Panc1 (cell line): ENCODE data around the gene ERICH6B. TPM values are rescaled to one million over a fixed set of nuclear protein-coding genes. Genes with fewer than 3 reads are reported as not detected.

Experiments used
- ATAC-seq: fragments of 200-7000 bp; cut with Tn5 transposase; 2 replicates; pipeline ENCODE4 v1.9.1; 2020; ENCODE audit warnings: mild to moderate bottlenecking, moderate library complexity
- BruUV-seq: library from RNA; stranded (reverse); fragments of 400-500 nt; replicated peaks from 2 replicates; lab custom pipeline; 2021; lab: Mats Ljungman, UMichigan
- CTCF ChIA-PET: fragments of 300-600 bp; sonication (Branson Sonifier 250); formaldehyde crosslinking; loops from one replicate; lab custom pipeline; 2022; ENCODE audit warnings: antibody characterized with exemption; lab: Charles Lee
- POLR2A ChIA-PET: fragments of 300-600 bp; sonication (Branson Sonifier 250); formaldehyde crosslinking; loops from one replicate; lab custom pipeline; 2022; ENCODE audit warnings: antibody characterized with exemption; lab: Charles Lee
- DNase-seq: peaks from one replicate; pipeline ENCODE4 v3.0.0-alpha.2; 2010; ENCODE audit warnings: low read depth, low spot score
- H3K27ac ChIP-seq: 2 replicates; pipeline ENCODE4 v1.5.1; 2011; ENCODE audit warnings: mild to moderate bottlenecking, low read length, inconsistent platforms
- H3K27me3 ChIP-seq: fragments of 200-500 bp; sonication (Bioruptor generic); 2 replicates; pipeline ENCODE4 v1.6.0; 2014; ENCODE audit warnings: low read length, inconsistent platforms; ENCODE audit not compliant: control insufficient read depth, insufficient read depth
- H3K36me3 ChIP-seq: fragments of 200-500 bp; sonication (Bioruptor generic); 2 replicates; pipeline ENCODE4 v1.5.1; 2014; ENCODE audit warnings: inconsistent platforms, mild to moderate bottlenecking, low read length, moderate library complexity; ENCODE audit not compliant: control insufficient read depth, insufficient read depth
- H3K4me1 ChIP-seq: 2 replicates; pipeline ENCODE4 v1.5.1; 2011; ENCODE audit warnings: inconsistent platforms, mild to moderate bottlenecking, low read length, moderate library complexity; ENCODE audit not compliant: control insufficient read depth, insufficient read depth
- H3K4me3 ChIP-seq, 2 experiments: 2 replicates each; pipeline ENCODE4 v1.5.1; 2011 to 2012; ENCODE audit warnings: low read depth in 2 of 2, low read length in 2 of 2, mild to moderate bottlenecking in 2 of 2, inconsistent platforms in 1 of 2, moderate library complexity in 1 of 2
- H3K9me3 ChIP-seq: fragments of 200-500 bp; sonication (Bioruptor generic); 2 replicates; pipeline ENCODE4 v1.5.1; 2014; ENCODE audit warnings: low read depth, mild to moderate bottlenecking, inconsistent platforms, low read length, moderate library complexity; ENCODE audit not compliant: control insufficient read depth, insufficient read depth
- POLR2AphosphoS5 ChIP-seq: IDR thresholded peaks from 2 replicates; pipeline ENCODE4 v1.6.1; 2012; ENCODE audit warnings: mild to moderate bottlenecking, low read depth, low read length, moderate library complexity
- SIN3A ChIP-seq: IDR thresholded peaks from 2 replicates; pipeline ENCODE4 v1.6.1; 2012; ENCODE audit warnings: low read depth, mild to moderate bottlenecking, low read length, moderate library complexity, borderline replicate concordance; ENCODE audit not compliant: insufficient read depth
- TCF7L2 ChIP-seq: IDR thresholded peaks from 2 replicates; pipeline ENCODE4 v1.6.1; 2011; ENCODE audit warnings: mild to moderate bottlenecking, low read depth, low read length, inconsistent platforms
- in situ Hi-C: cut with HindIII; loops from 2 replicates; pipeline ENCODE4 v1.10.0; 2016; ENCODE audit warnings: low sequenced_read_pairs, low pct_unique_long_range_greater_than_20kb
- intact Hi-C: fragments of 100-400 bp; cut with micrococcal nuclease; formaldehyde crosslinking; loops from one replicate; pipeline ENCODE4 v1.10.0; 2022; ENCODE audit not compliant: unreplicated experiment
- total RNA-seq: library from RNA; stranded (reverse); gene quantifications from one replicate; pipeline ENCODE4 v1.2.1, GENCODE V29; 2021; ENCODE audit not compliant: unreplicated experiment
- TF ChIP-seq, protein P1 (sequence below), 2 experiments: IDR thresholded peaks; 2 replicates each; pipeline ENCODE4 v1.6.1; 2011 to 2012; ENCODE audit warnings: low read depth in 2 of 2, control low read depth in 1 of 2, low read length in 1 of 2, mild to moderate bottlenecking in 1 of 2, moderate library complexity in 1 of 2; ENCODE audit not compliant: insufficient read depth in 1 of 2
- TF ChIP-seq, protein P2 (sequence below): fragments of 450-650 bp; IDR thresholded peaks from 2 replicates; pipeline ENCODE4 v1.5.1; 2017; ENCODE audit warnings: mild to moderate bottlenecking

ERICH6B gene
- total RNA-seq, 1 experiment from 2014 or later: not detected

- TF ChIP-seq, protein P1, sequence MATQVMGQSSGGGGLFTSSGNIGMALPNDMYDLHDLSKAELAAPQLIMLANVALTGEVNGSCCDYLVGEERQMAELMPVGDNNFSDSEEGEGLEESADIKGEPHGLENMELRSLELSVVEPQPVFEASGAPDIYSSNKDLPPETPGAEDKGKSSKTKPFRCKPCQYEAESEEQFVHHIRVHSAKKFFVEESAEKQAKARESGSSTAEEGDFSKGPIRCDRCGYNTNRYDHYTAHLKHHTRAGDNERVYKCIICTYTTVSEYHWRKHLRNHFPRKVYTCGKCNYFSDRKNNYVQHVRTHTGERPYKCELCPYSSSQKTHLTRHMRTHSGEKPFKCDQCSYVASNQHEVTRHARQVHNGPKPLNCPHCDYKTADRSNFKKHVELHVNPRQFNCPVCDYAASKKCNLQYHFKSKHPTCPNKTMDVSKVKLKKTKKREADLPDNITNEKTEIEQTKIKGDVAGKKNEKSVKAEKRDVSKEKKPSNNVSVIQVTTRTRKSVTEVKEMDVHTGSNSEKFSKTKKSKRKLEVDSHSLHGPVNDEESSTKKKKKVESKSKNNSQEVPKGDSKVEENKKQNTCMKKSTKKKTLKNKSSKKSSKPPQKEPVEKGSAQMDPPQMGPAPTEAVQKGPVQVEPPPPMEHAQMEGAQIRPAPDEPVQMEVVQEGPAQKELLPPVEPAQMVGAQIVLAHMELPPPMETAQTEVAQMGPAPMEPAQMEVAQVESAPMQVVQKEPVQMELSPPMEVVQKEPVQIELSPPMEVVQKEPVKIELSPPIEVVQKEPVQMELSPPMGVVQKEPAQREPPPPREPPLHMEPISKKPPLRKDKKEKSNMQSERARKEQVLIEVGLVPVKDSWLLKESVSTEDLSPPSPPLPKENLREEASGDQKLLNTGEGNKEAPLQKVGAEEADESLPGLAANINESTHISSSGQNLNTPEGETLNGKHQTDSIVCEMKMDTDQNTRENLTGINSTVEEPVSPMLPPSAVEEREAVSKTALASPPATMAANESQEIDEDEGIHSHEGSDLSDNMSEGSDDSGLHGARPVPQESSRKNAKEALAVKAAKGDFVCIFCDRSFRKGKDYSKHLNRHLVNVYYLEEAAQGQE (IDR thresholded peaks at IDR 0.05; ENCODE audit: insufficient read depth in 1 of 2, low read depth in 2 of 2, low read length in 1 of 2): no peak
- TF ChIP-seq POLR2AphosphoS5: no peak
- TF ChIP-seq SIN3A: no peak
- no peak for TF ChIP-seq TCF7L2
- TF ChIP-seq, protein P2, sequence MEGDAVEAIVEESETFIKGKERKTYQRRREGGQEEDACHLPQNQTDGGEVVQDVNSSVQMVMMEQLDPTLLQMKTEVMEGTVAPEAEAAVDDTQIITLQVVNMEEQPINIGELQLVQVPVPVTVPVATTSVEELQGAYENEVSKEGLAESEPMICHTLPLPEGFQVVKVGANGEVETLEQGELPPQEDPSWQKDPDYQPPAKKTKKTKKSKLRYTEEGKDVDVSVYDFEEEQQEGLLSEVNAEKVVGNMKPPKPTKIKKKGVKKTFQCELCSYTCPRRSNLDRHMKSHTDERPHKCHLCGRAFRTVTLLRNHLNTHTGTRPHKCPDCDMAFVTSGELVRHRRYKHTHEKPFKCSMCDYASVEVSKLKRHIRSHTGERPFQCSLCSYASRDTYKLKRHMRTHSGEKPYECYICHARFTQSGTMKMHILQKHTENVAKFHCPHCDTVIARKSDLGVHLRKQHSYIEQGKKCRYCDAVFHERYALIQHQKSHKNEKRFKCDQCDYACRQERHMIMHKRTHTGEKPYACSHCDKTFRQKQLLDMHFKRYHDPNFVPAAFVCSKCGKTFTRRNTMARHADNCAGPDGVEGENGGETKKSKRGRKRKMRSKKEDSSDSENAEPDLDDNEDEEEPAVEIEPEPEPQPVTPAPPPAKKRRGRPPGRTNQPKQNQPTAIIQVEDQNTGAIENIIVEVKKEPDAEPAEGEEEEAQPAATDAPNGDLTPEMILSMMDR: no peak
- Histone ChIP-seq H3K9me3 (no peaks in the 10 kb centered on the region), H3K4me1 (no peaks in the 10 kb centered on the region), H3K27me3 (no peaks in the 10 kb centered on the region), H3K36me3 (no peaks in the 10 kb centered on the region), H3K27ac (no peak overlapping the region), H3K4me3 (no peak overlapping the region)
- DNase-seq: no peak
- intact Hi-C loops: no loop called here
- in situ Hi-C loops: no loop called here
- POLR2A ChIA-PET: no interaction called here
- no peak for ATAC-seq
- CTCF ChIA-PET: no interaction called here
- BruUV-seq: no TSS peak
These were observed 18.6 kb downstream of the ERICH6B start for GRCh38 chr13:45596800-45597475.

GRCh38 chr13:45595965-45596364 lies 19.6 kb downstream of the ERICH6B start:
- in situ Hi-C loops: no loop called here
- POLR2A ChIA-PET: no interaction called here
- no peaks in the 10 kb centered on the region for H3K9me3 ChIP-seq
- no peaks in the 10 kb centered on the region for H3K4me1 ChIP-seq
- no TSS peak for BruUV-seq
- no peaks in the 10 kb centered on the region for H3K36me3 ChIP-seq
- TF ChIP-seq, protein P1 (IDR thresholded peaks at IDR 0.05; ENCODE audit: insufficient read depth in 1 of 2, low read depth in 2 of 2, low read length in 1 of 2): peak; percentile 72 to 73; a peak in 3 of 4 replicates
- TF ChIP-seq POLR2AphosphoS5: no peak
- CTCF ChIA-PET: no interaction called here
- ATAC-seq: no peak
- no peak for DNase-seq
- H3K27me3 ChIP-seq: no peaks in the 10 kb centered on the region
- intact Hi-C loops: no loop called here
- H3K27ac ChIP-seq: no peak overlapping the region
- H3K4me3 ChIP-seq: no peak overlapping the region
